GM18951 (cell line): ENCODE measurements around the gene FRZB.

Source experiments
- POLR2A ChIP-seq: IDR thresholded peaks from 4 replicates; pipeline ENCODE4 v1.6.1; 2011; ENCODE audit warnings: mild to moderate bottlenecking; ENCODE audit not compliant: insufficient read length, insufficient read depth; ENCODE audit errors: extremely low read depth
- in situ Hi-C: fragments of 300-500 bp; cut with MboI; formaldehyde crosslinking; loops from one replicate; pipeline ENCODE4 v1.12.0; 2022; ENCODE audit warnings: low sequenced_read_pairs, mixed read lengths, inconsistent platforms; ENCODE audit not compliant: unreplicated experiment

Gene FRZB

DNA sequence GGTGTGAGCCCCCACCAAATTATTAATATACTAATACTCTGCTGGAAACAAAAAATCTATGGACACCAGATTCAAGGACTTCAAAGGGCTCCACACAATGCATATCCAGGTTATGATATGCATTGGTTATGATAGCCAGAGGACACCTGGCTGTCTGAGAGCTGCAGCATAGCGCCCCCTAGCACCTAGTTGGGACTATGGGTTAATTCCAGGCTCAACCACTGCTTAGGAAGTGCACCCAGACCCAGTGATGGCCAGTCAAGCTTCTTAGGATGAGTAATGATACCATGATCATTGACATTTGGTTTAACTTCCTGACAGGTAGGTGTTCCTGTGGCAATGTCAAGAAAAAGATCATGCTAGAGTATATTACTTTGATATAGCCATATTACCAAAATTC is 3.8 kb upstream of the FRZB start:
- in situ Hi-C loops: no loop called here
- no peak for TF ChIP-seq POLR2A

DNA sequence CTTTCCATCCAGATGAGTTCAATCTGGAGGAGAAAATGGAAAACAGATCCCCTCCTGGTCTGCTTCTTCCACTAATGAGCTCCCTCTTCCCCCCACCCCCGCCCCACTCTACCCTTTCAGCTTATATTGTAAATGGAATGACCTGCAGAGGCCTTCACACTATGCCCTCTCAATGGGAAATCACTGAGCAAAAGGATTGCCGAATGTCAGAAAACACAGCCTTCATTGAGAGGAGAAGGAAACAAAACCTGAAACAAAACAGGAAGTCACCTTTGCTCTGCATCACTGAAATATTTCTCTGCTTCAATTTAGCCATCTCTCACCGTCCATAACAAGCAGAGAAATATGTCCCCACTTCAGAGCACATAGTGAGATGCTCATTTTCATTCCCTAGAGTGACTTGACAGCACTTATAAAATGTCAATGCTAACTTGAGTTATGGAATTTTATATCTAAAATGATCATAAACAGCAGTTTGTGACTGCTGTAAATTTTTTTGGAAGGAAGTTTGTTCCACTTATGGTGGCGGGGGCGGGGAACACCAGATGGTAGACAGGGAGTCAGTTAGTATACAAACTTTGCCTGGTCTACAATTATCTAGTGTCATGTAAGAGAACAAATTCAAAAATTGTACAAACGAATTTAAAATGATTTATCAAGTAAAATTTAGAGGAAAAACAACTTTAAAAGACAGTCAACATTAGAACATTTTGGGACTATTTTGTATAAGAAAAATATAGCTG is 1.8 kb upstream of the FRZB start:
- no peak for TF ChIP-seq POLR2A
- in situ Hi-C loops: no loop called here

DNA sequence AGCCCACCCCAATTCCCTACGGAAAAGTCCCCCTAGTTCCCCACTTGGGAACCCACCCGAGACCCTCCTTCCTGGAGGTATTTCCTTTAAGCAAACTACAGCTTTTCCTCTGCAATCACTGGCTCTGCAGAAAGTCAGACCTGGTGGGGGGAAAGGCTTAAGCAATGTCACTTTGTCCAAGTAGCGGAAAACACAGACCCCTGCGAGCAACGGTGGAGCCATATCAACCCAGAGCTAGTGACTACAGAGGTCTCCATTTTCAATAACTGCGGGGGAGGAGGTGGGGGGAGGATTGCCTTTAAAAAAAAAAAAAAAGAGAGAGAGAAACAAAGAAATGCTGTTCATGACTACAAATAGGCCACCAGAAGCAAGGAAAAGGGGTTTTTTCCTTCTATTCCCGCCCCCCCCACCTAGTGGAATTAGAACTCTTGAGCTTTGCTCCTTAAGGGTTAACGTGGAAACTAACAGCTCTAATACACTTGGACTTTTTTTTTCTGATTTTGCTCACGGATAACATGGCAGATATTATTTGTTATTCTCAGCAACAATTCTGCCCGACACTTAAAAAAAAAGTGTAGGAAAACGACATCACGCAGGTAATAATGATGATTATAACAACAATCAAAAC is 1.1 kb upstream of the FRZB start:
- in situ Hi-C loops: no loop called here
- no peak for TF ChIP-seq POLR2A

DNA sequence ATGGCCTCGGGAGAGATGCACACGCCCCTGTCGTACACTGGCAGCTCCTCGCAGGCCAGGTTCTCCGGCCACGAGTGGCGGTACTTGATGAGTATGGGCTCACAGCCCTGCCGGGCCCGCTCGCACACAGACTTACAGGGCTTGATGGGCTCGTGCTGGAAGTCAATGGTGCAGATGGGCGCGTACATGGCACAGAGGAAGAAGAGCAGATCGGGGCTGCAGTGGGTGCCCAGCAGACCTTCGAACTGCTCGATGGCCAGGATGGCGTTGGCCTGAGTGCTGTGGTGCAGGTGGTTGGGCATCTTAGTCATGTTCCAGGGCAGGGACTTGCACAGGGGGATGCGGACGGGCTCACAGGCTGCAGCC is 359 bp downstream of the FRZB start:
- no peak for TF ChIP-seq POLR2A
- in situ Hi-C loops: no loop called here

DNA sequence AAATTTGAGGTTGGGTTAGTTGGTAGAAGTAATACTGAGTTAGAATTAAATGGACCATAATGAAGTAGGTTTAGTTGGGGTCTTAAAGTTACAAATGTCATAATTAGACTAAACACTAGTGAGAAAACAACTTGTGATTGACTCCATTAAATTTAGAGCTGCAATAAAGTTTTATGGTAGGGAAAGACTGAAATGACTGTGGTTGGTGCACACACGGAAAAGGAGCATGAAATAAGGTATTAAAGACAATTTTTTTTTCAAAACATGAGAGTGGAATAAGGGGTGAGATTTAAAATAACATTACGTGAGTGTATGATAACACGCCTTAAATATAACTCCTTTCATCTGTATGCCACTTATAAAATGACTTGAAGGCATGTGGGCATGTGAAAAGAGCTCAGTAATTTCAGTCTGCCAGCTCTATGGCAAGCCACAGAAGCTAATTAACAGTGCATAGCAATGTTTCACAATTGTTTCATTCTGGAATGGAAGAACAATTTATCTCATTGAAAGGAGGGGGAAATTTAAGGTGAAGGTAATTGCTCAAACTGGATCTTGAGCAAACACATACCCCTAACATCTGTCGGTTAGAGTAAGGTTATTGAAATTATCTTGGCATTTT is 1.4 kb downstream of the FRZB start:
- in situ Hi-C loops: no loop called here
- no peak for TF ChIP-seq POLR2A

DNA sequence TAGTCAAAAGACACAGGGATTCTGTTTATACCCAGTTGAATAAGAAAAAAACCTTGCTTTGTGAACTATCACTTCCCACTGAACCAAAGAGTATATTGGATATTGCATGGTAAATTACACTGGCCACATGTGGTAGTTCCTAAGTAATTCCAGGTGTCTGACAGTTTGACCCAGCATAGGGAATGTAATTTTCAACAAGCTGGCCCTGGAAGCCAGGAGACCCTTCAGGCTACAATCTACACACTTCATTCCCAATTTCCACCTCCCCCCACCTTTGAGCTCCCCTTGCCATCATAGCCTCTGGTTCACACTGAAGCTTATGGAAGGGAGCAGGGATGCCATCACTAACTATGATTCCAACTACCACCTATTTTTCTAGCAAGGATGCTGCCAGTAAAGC is 2.8 kb downstream of the FRZB start:
- in situ Hi-C loops: no loop called here

DNA sequence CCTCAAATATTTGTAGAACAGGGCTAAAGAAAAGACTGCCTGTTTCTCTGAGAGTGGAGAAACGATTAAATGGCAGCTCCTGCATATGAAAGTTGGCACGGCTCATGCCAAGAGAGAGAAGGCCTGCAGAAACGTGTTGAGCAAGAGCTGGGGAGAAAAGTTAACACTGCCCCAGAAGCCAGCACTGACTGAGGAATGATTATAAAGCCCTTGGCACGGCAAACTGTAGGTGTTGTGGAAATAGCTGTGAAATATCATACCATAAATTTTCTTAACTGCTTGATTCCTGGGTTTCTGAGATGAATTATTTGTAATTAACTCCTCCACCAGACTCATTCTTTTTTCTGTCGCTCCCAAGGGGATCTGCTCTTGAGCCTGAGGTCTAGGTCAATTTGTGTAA is 4.3 kb downstream of the FRZB start:
- no peak for TF ChIP-seq POLR2A
- in situ Hi-C loops: no loop called here

More for the DNA sequence above, 2.8 kb downstream of the FRZB start:
- no peak for TF ChIP-seq POLR2A

DNA sequence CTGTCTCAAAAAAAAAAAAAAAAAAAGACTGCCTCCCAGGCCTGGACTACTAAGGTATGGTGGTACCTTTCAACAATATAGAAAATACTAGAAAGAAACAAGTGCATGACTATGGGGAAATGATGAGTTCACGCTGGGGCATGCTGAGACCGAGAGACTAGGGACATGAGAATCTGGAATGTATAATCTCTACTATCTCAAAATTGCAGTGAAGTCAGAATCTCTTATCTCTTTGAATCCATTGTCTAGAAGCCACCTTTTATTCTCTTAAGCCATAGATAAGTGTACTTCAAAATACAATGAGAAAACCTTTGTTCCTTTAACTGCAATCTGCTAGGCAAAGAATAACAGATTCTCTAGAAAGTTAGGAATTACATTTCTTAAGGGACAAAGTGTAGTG is 5.6 kb downstream of the FRZB start:
- in situ Hi-C loops: no loop called here
- TF ChIP-seq POLR2A: no peak

DNA sequence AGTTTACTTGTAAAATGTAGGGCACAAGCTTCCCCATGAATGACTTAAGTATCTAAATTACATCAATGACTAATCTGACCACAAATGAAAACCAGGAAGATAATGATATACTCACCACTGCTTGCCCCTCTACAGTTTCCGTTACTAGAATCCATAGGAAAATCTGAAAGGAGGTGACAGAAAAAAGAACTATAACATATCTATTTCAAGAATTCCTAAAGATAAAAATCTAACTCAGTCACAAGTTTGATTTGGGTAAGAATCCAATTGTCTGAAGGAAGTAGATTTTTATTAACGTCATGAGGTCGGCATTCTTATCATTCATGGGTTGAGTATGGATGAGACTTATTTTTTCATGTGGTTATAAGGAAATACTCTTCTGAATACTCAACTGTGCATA is 7.8 kb downstream of the FRZB start:
- no peak for TF ChIP-seq POLR2A
- in situ Hi-C loops: no loop called here

DNA sequence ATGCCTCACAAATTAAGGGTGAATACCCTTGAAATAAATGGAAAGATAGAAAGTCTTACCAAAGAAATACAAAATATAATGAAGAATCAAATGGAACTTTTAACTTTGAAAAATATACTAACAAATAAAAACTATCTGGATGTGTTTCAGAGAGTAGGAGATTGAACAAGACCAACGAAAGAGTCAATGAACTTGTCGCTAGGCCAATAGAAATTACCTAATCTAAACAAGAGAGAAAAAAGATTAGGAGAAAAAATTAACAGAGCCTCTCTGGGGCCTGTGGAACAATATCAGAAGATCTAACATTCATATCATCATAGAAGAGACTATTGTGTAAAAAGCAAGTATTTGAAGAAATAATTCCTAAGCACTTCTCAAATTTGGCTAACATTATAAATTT is 11.1 kb downstream of the FRZB start:
- in situ Hi-C loops: no loop called here
- no peak for TF ChIP-seq POLR2A

DNA sequence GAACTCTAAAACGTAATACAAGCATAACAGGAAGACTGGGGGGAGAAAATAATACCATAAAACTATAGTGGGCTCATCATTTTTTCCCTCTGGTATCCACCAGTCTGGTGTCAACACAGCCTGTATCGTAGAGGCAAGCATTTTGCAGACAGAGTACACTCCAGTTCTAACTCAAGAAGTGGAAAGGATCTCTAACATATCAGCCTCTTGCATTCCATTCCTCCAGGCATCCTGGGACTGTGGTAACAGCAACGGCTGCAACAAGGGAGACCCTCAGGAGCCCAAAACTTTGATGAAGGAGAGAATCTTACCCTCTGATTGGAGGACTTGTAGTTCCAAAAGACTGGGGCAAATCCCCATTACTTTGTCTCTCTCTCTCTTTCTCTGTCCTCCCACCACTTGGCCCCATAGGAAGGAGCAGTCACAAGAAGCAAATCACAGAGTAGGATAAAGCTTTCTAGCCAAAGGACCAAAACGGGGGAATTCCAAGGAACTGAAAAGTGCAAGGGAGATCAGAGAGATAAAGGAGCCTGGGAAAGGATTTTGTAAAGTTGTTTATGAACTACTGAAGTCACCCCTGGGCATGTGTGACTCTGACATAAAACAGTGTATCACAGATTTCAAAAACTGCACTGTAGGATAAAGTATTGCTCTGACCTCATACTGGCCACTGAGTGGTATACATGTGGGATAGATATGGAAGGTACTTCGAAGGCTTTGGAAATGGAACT is 11.9 kb downstream of the FRZB start:
- no peak for TF ChIP-seq POLR2A

DNA sequence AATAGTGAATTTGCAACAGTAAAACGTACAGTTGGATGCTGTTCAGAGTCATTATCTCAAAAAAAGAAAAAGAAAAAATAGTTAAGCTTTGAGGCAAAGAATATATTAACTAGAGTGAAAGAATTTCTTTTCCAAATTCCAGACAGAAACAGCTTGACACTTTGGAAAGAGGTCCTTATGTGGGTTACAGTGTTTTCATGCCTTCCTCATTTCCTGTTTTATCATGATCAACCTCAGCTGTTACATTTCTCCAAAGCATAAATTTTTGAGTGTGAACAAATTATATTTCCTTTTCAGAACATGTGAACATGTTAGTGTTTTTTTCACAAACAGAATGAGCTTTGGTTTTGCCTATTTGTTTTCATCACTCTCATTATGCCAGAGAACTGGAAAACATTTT is 13.6 kb downstream of the FRZB start:
- no peak for TF ChIP-seq POLR2A
- in situ Hi-C loops: no loop called here

More for the DNA sequence above, 11.9 kb downstream of the FRZB start:
- in situ Hi-C loops: no loop called here

DNA sequence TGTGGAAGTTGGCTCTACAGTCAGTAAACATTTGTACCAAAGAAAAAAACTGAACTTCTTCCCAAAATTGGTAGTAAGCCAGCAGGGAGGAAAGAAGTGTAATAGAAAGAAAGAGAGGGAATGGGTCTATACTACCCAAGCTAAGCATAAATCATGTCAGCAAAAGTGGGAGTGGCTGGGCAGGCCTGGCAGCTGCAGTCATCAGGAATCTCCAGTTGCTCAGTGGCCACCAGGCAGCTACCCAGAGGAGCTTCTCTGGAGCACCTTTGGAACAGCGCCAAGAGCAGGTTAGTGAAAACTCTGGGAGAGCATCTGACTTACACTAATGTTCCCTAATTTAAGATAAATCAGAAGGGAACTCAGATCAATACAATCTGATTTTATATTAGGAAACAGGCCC is 14.3 kb downstream of the FRZB start:
- in situ Hi-C loops: no loop called here
- no peak for TF ChIP-seq POLR2A
